CD4-positive, alpha-beta T cell treated with Interleukin-12 subunit alpha and Interleukin-12 subunit beta, for 1 hour (primary cell): ENCODE measurements around the gene BMERB1.
"Not testable (repeated sequence)": the region's sequence is repeated elsewhere in the genome, so short reads cannot be mapped to it uniquely, and the experiment has no call there.

Experiments used
- DNase-seq: peaks from one replicate; pipeline ENCODE4 v3.0.0-alpha.2; 2020

The BMERB1 gene

DNA sequence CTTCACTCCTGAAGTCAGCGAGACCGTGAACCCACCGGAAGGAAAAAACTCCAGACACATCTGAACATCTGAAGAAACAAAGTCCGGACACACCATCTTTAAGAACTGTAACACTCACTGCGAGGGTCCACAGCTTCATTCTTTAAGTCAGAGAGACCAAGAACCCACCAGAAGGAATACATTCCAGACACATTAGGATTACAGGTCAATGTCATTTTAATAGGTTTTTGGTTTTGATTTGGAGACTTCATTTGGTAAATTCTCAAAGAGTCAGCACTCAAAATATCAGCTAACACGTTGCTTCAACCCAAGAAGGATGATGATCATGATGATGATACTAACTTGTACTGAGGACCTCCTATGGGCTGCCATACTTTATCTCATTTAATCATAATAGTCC is 7.6 kb upstream of the BMERB1 start:
- no peak for DNase-seq

DNA sequence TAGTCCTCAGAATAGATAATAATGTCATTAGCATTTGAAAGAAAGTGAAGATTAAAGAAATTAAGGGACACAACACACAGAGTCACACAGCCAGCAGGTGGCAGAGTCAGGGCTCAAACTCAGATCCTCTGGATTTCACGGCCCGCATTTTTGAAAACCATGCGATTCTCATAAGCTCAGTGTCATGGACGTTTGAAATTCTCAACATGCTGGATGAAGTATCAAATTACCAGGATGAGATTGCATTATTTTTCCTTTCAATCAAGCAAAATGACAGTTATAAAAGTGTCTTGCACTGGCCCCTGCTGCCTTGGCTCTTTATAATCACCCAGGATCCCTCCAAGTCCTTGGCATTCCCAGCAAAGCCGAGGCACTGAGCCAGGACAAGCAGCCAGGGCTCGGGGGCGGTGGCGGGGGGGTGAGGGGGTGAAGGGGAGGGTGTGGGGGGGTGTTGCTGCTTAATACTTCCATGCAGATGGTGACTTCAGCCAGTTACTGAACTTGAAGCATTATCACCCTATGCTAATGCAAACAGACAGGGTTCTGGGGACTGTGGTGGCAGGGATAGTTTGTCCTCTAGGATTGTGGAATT is 6.6 kb upstream of the BMERB1 start:
- DNase-seq: peak; percentile 54

DNA sequence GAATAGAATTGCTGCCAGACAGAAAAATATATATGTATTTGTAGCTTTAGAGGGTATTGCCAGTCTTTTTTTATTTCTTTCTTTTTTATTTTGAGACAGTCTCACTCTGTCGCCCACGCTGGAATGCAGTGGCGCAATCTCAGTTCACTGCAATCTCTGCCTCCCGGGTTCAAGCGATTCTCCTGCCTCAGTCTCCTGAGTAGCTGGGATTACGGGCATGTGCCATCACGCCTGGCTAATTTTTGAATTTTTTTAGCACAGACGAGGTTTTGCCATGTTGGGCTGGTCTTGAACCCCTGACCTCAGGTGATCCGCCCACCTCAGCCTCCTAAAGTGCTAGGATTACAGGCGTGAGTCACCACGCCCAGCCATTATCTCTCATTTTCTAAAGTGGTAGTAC is 3.5 kb upstream of the BMERB1 start:
- not testable (repeated sequence) for DNase-seq

DNA sequence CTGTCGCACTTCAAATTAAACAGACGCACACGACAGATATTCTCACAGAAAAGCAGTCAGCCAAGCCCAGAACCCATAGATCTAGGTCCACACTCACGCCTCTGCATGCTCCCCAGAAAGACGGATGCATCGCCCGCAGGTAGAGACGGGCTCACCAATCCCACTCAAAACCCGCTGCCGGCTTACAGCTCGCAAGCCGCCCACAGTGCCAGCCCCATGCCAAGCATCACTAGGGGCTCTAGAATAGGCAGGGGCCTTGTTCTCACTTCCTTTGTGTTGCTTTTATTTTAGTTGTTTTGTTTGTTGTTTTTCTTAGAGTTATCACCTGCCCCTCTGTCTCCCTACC is 336 bp upstream of the BMERB1 start:
- DNase-seq: no peak

DNA sequence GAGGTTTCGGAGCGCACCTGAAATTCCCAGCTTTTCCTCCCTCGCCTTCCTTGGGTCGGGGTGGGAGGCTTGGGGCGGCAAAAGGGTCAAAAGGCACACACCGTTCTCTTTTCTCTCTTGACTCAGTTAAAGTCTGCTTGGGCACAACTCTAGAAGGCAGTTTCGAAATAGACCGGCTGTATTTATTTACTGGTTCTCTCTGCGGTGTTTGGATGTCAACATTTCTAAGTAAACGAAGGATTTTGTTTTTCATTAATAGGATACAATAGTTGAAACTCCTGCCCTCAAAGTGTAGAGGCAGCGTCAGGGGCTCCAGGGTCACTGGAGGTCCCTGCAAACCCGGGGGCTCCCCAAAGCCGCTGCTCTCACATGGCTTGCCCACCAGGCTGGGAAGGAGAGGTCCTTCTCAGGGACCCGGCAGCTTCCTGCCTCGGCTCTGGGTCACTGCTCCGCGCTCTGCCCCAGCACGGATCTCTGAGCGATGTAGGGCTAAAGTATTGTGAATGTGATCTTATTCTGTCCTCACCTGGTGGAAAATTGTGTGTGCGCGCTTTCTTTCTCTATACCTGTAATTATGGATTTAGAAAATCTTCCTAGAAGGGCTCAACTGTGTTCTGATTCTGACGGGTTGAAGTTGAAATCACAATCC is 952 bp downstream of the BMERB1 start:
- DNase-seq: no peak

DNA sequence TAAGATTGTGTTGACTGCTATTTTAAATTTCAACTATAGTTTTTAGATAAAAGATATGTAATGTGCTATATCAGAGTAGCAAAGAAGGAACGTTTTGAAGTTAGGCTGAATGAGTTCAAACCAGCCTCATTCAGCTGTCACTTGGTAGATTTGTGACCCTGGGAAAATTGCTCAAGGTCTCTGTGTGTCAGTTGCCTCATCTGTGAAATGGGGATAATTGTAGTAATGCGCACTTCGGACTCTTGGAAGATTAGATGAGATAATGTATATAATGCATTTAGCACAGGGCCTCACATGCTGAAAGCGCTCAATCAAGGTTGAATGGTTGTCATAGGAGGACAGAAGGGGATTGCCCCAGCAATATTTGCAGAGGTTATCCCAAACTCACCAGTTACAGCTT is 4.7 kb downstream of the BMERB1 start:
- no peak for DNase-seq

DNA sequence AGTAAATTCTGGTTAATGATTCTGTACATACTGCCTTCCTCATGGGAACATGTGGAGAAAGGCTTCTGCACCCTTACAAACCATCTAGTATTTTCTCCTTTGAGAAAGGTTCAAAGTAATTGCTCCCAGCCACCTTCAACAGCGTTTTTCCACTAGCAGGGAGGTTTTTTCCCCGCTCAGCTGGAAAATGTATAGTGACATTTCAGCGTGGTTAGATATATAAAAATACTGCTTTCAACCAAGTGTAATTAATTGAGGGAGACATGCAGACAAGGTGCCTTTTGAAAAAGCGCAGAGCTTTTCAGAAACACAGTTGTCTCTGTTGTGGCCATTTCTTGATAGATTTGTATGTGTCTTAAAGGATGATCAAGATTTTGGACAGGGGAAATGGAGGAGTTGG is 5.1 kb downstream of the BMERB1 start:
- no peak for DNase-seq

DNA sequence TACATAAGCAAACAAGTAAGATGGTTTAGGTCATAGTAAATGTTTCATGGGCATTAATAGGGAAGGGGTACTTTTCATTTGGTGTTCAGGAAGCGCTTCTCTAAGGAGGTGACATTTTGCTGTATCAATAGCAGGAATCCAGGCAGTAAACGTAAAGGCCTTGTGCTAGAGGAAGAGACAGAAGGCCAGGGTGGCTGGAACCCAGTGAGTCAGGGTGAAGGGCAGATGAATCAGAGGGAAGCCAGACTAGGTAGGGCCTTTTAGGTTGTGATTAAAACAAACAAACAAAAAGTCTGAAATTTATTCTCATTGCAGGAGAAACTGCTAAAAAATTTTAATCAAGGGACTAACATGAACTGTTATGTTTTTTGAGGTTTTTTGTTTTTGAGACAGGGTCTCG is 6.5 kb downstream of the BMERB1 start:
- DNase-seq: no peak

DNA sequence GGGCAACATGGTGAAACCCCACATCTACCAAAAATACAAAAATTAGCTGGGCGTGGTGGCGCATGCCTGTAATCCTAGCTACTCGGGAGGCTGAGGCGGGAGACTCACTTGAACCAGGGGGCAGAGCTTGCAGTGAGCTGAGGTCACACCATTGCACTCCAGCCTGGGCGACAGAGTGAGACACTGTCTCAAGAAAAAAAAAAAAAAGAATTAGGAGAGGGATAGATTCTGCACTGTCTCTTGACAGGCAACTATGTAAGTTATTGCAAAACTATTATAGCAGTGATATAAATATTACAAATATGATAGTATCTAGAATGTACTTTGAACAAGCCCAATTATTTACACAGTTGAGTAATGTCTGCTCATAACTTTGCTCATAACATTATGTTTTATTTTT is 7.8 kb downstream of the BMERB1 start:
- DNase-seq: not testable (repeated sequence)

DNA sequence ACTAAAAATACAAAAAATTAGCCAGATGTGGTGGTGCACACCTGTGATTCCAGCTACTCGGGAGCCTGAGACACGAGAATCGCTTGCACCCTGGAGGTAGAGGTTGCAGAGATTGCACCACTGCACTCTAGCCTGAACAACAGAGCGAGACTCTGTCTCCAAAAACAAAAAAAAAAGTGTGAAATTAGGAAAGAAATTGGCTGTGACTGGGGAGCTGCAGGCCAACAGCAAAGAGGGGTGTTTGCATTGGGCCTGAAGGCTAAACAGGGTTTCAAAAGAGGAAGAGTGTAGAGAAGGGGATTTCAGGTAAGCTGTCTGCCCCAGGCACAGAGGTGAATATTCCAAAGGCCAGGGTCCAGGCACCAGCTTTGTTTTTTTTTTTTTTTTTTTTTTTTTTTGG is 9.4 kb downstream of the BMERB1 start:
- DNase-seq: no peak

DNA sequence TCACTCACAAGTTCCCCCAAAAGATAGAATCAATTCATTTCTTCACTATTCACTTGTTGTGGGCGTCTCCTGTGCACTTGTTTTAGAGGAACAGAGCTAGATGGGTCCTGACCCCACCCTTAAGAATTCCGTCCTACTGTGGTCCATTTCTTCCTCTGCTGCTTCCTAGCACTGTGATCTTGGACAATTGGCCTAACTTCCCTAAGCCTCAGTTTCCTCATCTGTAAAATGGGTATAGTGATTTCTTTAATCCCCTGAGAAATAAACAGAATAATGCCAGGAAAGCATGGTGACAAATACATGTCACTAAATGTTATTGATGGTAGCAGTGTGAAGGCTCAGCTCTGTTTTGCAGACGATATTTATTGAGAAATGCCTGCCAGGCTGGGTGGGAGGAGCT is 9.9 kb downstream of the BMERB1 start:
- no peak for DNase-seq

DNA sequence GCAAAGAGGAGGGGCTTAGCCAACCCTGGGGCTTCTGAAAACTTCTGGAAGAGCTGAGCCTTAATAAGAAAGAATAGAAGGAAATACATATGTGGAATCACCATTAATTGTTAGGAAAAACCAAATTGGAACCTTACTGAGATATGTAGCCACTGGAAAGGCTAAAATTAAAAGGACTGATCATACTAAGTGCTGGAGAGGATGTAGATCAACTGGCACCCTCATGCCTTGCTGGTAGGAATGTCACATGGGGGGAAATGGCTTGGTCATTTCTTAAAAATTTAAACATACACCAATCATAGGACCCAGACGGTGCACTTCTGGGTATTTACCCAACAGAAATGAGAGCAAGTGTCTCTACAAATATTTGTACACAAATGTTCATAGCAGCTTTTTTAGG is 11.1 kb downstream of the BMERB1 start:
- no peak for DNase-seq

DNA sequence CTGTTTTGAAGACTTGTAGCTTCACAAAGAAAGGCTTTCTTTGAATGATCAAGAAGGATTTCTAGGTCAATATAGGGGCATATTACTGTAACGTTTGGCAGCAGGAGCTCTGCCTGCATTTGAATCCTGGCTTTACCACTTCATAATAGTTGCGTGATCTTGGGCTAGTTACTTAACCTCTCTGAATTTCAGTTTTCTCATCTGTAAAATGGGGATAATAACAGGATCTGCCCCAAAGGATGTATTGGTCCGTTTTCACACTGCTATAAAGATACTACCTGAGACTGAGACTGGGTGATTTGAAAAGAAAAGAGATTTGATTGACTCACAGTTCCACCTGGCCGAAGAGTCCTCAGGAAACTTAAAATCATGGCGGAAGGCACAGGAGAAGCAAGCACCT is 12.5 kb downstream of the BMERB1 start:
- DNase-seq: no peak

DNA sequence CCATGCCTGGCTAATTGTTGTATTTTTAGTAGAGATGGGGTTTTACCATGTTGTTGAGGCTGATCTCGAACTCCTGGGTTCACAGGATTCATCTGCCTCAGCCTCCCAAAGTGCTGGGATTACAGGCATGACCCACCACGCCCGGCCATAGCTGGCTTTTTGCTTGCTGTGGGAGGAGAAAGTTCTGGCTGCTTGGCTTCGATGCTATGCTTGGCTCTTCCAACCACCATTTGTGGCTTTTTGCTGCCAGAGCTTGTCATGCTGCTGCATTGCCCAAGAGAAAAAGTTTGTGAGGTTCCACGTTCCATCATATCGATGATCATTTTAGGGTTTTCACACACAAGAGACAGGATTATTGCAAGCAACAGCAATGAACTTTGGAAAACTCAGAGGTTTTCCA is 16.2 kb downstream of the BMERB1 start:
- DNase-seq: no peak

DNA sequence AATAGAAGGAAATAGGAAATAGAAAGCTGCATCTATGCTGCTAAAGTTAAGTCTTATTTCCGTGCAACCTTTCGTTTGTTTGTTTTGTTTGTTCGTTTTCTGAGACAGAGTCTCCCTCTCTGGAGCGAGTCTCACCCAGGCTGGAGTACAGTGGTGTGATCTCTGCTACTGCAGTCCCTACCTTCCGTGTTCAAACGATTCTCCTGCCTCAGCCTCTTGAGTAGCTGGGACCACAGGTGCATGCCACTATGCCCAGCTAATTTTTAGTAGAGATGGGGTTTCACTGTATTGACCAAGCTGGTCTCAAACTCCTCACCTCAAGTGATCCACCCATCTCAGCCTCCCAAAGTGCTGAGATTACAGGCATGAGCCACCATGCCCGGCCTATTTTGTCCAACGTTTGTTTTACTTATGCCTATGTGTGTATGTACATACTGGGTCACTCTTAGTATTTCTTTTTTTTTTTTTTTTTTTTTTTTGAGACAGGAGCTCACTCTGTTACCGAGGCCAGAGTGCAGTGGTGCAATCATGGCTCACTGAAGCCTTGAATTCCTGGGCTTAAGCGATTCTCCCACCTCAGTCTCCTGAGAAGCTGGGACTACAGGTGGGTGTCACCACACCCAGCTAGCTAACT is 16.8 kb downstream of the BMERB1 start:
- DNase-seq: no peak

DNA sequence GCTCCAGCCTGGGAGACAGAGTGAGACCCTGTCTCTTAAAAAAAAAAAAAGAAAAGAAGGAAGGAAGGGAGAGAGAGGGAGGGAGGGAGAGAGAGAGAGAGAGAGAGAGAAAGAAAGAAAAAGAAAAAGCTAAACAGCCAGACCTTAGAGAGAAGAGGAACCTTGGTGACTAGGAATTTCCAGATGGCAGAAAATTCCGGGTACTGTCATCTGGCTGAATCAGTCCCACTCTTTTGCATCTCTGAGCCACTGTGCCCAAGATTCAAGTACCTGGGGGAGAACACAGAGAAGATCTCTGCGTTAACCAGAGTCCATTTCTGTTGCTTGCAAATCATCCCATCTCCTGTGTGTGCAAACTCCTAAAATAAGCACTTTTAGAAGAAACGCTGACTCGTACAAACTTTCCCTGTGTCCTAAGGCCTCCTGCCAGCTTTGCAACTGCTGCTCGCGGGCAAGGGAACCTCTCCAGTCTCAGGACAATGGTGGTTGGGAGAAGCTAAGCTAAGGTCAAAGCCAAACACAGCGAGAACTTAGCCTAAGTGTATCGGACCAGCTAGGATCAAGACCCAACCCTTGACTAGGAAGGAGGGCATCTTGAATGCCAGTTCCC is 18.0 kb downstream of the BMERB1 start:
- DNase-seq: no peak

DNA sequence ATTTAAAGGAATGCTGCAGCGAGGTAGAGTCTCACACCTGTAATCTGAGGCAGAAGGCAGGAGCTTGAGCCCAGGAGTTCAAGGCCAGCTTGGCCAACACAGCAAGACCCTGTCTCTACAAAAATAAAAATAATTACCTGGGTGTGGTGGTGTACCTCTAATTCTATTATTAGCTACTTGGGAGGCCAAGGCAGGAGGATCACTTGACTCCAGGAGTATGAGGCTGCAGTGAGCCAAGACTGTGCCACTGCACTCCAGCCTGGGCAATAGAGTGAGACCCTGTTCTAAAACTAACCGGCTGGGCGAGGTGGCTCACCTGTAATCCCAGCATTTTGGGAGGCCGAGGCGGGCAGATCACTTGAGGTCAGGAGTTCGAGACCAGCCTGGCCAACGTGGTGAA is 18.9 kb downstream of the BMERB1 start:
- not testable (repeated sequence) for DNase-seq

DNA sequence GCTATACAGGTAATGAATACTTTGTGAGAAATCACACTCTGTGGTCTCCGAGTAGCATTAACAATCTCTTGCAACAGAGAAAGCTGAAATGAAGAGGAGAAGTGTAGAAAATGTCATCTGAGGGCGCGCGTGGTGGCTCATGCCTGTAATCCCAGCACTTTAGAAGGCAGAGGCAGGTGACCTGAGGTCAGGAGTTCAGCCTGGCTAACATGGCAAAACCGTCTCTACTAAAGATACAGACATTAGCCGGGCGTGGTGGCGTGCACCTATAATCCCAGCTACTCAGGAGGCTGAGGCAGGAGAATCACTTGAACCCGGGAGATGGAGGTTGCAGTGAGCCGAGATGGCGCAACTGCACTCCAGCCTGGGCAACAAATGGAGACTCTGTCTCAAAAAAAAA is 20.5 kb downstream of the BMERB1 start:
- DNase-seq: not testable (repeated sequence)

DNA sequence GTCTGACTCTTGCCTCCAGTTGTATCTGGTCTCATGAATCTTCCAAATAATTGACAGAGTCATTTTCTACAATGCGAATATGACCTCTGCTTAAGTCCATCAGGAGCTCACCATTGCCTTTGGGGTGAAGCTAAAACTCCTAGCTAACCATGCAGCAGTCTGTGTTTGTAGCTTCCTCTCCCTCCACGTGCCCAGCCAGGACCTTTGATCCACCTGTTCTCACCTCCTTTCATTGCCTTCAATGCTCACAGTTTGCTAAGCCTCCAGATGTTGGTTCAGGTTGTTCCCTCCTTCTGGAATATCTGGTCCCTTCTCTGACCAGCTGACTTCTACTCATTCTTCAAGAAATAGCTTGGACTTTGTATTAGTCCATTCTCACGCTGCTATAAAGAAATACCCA is 23.0 kb downstream of the BMERB1 start:
- DNase-seq: no peak

DNA sequence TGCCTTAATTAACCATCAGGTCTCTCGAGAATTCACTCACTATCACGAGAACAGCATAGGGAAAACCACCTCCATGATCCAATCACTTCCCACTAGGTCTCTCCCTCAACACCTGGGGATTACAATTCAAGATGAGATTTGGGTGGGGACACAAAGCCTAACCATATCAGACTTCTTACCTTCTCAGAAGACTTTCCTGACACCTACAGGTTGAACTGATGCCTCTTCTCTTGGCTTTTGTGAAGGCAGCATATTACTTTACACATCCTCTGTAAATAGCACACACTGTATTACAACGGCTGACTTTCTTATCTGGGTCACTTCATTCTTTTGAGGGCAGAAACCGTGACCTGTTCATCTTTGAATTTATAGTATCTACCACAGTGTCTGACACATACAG is 23.6 kb downstream of the BMERB1 start:
- no peak for DNase-seq

DNA sequence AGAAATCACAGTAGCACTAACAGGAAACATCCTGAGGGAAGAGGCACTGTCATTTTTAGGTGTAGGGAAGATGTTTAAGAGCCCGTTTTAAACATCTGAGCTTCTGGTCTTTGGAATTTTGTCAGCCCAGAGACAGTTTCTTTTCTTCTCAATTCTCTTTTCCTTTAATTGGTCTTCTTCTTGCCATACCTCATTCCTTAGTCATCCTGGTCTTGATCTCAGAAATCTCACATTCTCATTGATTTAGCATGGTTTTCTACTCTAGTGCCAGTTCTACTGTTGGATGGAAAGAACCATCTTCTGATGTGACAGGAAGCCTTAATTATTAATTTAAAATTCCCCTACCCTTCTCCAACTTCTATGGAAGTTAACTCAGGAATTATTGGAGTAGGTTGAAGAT is 25.4 kb downstream of the BMERB1 start:
- DNase-seq: no peak

DNA sequence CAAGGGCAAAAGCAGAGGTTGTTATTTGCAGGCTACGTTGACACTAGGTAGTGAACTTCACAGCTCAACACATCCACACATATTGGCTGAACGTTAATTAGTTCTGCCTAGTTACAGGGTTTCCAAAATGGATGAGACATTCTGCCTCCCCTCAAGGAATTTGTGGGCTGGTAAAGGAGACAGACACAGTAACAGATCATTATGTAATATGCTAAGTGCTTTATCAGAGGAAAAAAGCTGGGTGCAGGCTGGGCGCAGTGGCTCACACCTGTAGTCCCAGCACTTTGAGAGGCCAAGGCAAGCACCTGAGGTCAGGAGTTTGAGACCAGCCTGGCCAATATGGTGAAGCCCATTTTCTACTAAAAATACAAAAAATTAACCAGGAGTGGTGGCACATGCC is 26.2 kb downstream of the BMERB1 start:
- no peak for DNase-seq

DNA sequence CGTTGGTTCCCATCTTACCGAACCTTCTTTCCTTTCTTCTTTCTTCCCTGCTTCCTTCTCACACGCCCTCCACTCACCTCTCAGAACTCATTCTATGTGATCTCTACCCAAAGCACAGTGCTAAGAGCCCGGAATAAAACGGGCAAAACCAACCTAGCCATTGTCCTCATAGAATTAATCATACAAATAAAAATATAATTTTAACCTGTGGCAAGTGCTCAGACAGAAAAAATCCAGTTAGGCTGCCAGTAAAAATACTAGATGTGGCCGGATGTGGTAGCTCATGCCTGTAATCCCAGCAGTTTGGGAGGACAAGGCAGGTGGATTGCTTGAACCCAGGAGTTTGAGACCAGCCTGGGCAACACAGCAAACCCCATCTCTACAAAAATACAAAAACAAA is 27.0 kb downstream of the BMERB1 start:
- no peak for DNase-seq

DNA sequence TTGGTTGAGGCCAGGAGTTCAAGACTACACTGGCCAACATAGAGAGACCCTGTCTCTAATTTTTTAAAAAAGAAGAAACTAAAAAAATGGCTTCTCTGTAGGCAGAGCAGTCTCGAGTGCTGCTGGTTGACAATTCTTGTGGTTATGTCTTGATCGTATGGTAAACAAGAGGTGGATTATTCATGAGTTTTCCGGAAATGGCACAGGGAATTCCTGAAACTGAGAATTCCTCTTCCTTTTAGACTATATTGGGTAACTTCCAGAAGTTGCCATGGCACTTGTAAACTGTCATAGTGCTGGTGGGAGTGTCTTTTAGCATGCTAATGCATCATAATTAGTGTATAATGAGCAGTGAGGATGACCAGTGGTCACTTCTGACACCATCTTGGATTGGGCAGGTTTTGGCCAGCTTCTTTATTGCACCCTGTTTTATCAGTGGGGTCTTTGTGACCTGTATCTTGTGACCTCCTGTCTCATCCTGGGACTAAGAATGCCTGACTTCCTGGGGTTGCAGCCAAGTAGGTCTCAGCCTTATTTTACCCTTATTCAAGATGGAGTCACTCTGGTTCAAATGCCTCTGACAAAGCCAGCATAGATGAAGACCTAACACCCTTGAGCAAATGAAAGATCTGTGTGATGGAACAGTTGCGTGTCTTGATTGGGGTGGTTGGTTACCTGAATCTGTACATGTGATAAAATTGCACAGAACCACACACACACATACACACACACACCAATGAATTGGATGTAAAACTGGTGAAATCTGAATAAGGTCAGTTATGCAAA is 30.2 kb downstream of the BMERB1 start:
- no peak for DNase-seq
